ENCODE data around the gene COL5A3.

DNA sequence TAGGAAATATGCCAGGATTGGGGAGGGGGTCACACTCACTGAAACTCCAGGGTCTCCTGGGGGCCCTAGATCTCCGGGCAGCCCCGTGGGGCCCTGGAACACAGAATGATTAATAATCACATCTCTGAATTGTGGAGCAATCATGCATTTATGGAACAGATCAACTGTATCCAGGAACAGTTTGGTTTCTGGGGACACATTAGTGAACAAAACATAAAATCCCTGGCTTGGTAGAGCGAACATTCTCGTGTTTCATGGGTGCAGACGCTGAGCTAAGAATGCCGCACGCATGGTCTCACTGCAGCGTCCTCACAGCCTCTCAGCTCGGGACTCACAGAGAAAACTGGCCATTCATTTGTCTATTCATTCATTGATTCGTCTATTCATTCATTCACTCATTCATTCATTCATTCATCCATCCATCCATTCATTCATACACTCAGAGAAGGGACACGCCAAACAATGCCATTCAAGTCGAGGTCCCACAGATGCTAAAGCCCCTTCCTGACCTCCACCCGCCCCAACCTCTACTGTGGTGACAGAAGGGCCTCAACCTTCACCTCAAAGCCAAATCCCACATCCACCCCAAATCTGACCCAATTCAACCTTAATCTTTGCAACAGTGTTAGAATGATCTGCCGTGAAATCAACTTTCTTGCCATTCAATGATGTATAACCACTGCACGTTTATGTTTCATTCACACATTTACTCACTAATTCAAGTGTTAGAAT lies 39.0 kb downstream of the COL5A3 start:
- TF ChIP-seq CTCF (IDR thresholded peaks at IDR 0.05; ENCODE audit: insufficient read depth, low read length, poor library complexity, severe bottlenecking): no peak
- TF ChIP-seq EZH2phosphoT487 (conservative IDR thresholded peaks at IDR 0.05; ENCODE audit: low read length): no peak

Data from SU-DHL-6 (cell line).